Activated naive CD4-positive, alpha-beta T cell treated with anti-CD3 and anti-CD28 coated beads, Interleukin-2, amount 50 U/mL, for 72 hours (primary cell): ENCODE results near the gene POP4. TPM values are rescaled to one million over a fixed set of nuclear protein-coding genes. Genes with fewer than 3 reads are reported as not detected.
"Not testable (repeated sequence)": the region's sequence is repeated elsewhere in the genome, so short reads cannot be mapped to it uniquely, and the experiment has no call there.

Source experiments
- ATAC-seq, 2 donors: fragments of 150-1000 bp; cut with Tn5 transposase; 2 replicates each; pipeline ENCODE4 v1.10.0; 2021; ENCODE audit warnings: mild to moderate bottlenecking in 2 of 2, moderate library complexity in 2 of 2
- DNase-seq, 2 donors: peaks; one replicate each; pipeline ENCODE4 v3.0.0; 2021 to 2022; ENCODE audit warnings: low spot score in 2 of 2
- H3K27ac Mint-ChIP-seq, 2 donors: one replicate each; pipeline ENCODE4 v1.8.0; 2022; ENCODE audit warnings: mild to moderate bottlenecking in 2 of 2, mixed read lengths in 2 of 2
- H3K36me3 Mint-ChIP-seq, 2 donors: one replicate each; pipeline ENCODE4 v1.8.0; 2022; ENCODE audit warnings: mixed read lengths in 2 of 2
- H3K9me3 Mint-ChIP-seq, 2 donors: one replicate each; pipeline ENCODE4 v1.8.0; 2022; ENCODE audit warnings: mixed read lengths in 2 of 2
- total RNA-seq, 2 donors: library from RNA; stranded (reverse); gene quantifications; one replicate each; pipeline ENCODE4 v1.2.3, GENCODE V29; 2022

Gene POP4
- total RNA-seq, result 10 to 100 TPM; 83.7 to 90.7 TPM

- peak; percentile 90 to 91 for ATAC-seq
- peak; percentile 95 to 97 for DNase-seq
- Mint-ChIP-seq H3K27ac (peak within 1 kb of the TSS; percentile 97 to 100), H3K9me3 (no peaks in the 10 kb centered on the region), H3K36me3 (peaks cover 21 to 25% of the 10 kb centered on the region in 2 donors)
Observed at GRCh38 chr19:29605653-29606419, at the start of gene POP4. POP4 (plus strand) TSS chr19:29606283; CDS start chr19:29606319, 36 bp downstream.

- not testable (repeated sequence) for ATAC-seq, H3K27ac Mint-ChIP-seq, DNase-seq
- H3K36me3 Mint-ChIP-seq, result peaks cover 21 to 23% of the 10 kb centered on the region in 2 donors
- peaks cover 16 to 25% of the 10 kb centered on the region in 2 donors for H3K9me3 Mint-ChIP-seq
Observed at GRCh38 chr19:29559110-29559509, 47.0 kb upstream of the POP4 start.

- Mint-ChIP-seq H3K27ac (no peak overlapping the region), H3K36me3 (peaks cover 16 to 18% of the 10 kb centered on the region in 2 donors), H3K9me3 (peaks cover 10 to 20% of the 10 kb centered on the region in 2 donors)
- ATAC-seq (no peak), DNase-seq (no peak)
Observed at GRCh38 chr19:29559743-29560142, 46.3 kb upstream of the POP4 start.

- DNase-seq, result no peak
- H3K36me3 Mint-ChIP-seq, result peaks cover 8 to 11% of the 10 kb centered on the region in 2 donors
- peaks cover 4 to 14% of the 10 kb centered on the region in 2 donors for H3K9me3 Mint-ChIP-seq
- no peak overlapping the region for H3K27ac Mint-ChIP-seq
- no peak for ATAC-seq
Observed at GRCh38 chr19:29560313-29561075, 45.6 kb upstream of the POP4 start.

- Mint-ChIP-seq H3K36me3 (peaks cover 1 to 11% of the 10 kb centered on the region in 2 donors), H3K9me3 (peaks cover 4 to 14% of the 10 kb centered on the region in 2 donors), H3K27ac (peak overlapping the region in 1 of 2 donors; percentile 30)
- no peak for ATAC-seq
- no peak for DNase-seq
Observed at GRCh38 chr19:29561601-29562000, 44.5 kb upstream of the POP4 start.

GRCh38 chr19:29562299-29563297 is 43.5 kb upstream of the POP4 start:
- H3K27ac Mint-ChIP-seq, result peak overlapping the region in 1 of 2 donors; percentile 16
- DNase-seq, result no peak
- H3K9me3 Mint-ChIP-seq, result peaks cover 4 to 14% of the 10 kb centered on the region in 2 donors
- ATAC-seq, result no peak
- peaks cover 0 to 11% of the 10 kb centered on the region in 2 donors for H3K36me3 Mint-ChIP-seq

- ATAC-seq (no peak), DNase-seq (no peak)
- Mint-ChIP-seq H3K9me3 (peaks cover under 1 to 10% of the 10 kb centered on the region in 2 donors), H3K36me3 (peaks cover 0 to 11% of the 10 kb centered on the region in 2 donors), H3K27ac (no peak overlapping the region)
Observed at GRCh38 chr19:29563486-29564101, 42.5 kb upstream of the POP4 start.

GRCh38 chr19:29564574-29565005 is 41.5 kb upstream of the POP4 start:
- DNase-seq, result no peak
- Mint-ChIP-seq H3K27ac (no peak overlapping the region), H3K36me3 (peaks cover 0 to 11% of the 10 kb centered on the region in 2 donors), H3K9me3 (peaks cover 0 to 6% of the 10 kb centered on the region in 2 donors)
- ATAC-seq, result peak; percentile 59 to 86

- DNase-seq, result no peak
- no peak for ATAC-seq
- Mint-ChIP-seq H3K27ac (no peak overlapping the region), H3K9me3 (peaks cover 0 to 2% of the 10 kb centered on the region in 2 donors), H3K36me3 (peaks cover 0 to 7% of the 10 kb centered on the region in 2 donors)
Observed at GRCh38 chr19:29565171-29565570, 40.9 kb upstream of the POP4 start.

GRCh38 chr19:29566496-29567054 is 39.5 kb upstream of the POP4 start:
- no peak overlapping the region for H3K27ac Mint-ChIP-seq
- no peaks in the 10 kb centered on the region for H3K9me3 Mint-ChIP-seq
- H3K36me3 Mint-ChIP-seq, result no peaks in the 10 kb centered on the region
- ATAC-seq, result no peak
- DNase-seq, result no peak

GRCh38 chr19:29567366-29567915 is 38.6 kb upstream of the POP4 start:
- no peak overlapping the region for H3K27ac Mint-ChIP-seq
- no peaks in the 10 kb centered on the region for H3K9me3 Mint-ChIP-seq
- no peak for ATAC-seq
- DNase-seq, result no peak
- H3K36me3 Mint-ChIP-seq, result no peaks in the 10 kb centered on the region

- no peak overlapping the region for H3K27ac Mint-ChIP-seq
- DNase-seq (no peak), ATAC-seq (no peak)
- no peaks in the 10 kb centered on the region for H3K9me3 Mint-ChIP-seq
- H3K36me3 Mint-ChIP-seq, result no peaks in the 10 kb centered on the region
Observed at GRCh38 chr19:29568036-29569025, 37.8 kb upstream of the POP4 start.

- no peaks in the 10 kb centered on the region for H3K36me3 Mint-ChIP-seq
- H3K27ac Mint-ChIP-seq, result no peak overlapping the region
- ATAC-seq, result no peak
- no peak for DNase-seq
- no peaks in the 10 kb centered on the region for H3K9me3 Mint-ChIP-seq
Observed at GRCh38 chr19:29569038-29569911, 36.8 kb upstream of the POP4 start.
